Liver (tissue), 3 donors: ENCODE data around the gene GUCD1.

Experiments used
- ATF3 ChIP-seq: IDR thresholded peaks from 2 replicates; pipeline ENCODE4 v1.6.1; 2016; ENCODE audit warnings: antibody characterized with exemption
- CTCF ChIP-seq: fragments of 150-350 bp; IDR thresholded peaks from 2 replicates; pipeline ENCODE4 v1.5.1; 2017; ENCODE audit warnings: improper control_type of control experiment, low read depth, low read length; ENCODE audit not compliant: missing input control
- EGR1 ChIP-seq, 2 donors: IDR thresholded peaks; 2 replicates each; pipeline ENCODE4 v1.6.1; 2016 to 2018; ENCODE audit warnings: antibody characterized with exemption in 2 of 2, low read depth in 2 of 2
- HNF4A ChIP-seq, 2 donors: conservative IDR thresholded peaks; 2 replicates each; pipeline ENCODE4 v1.6.1; 2016; ENCODE audit warnings: antibody characterized with exemption in 2 of 2, mild to moderate bottlenecking in 2 of 2
- JUND ChIP-seq, 2 donors: IDR thresholded peaks; 2 replicates each; pipeline ENCODE4 v1.6.1; 2016; ENCODE audit warnings: antibody characterized with exemption in 2 of 2
- MAX ChIP-seq: IDR thresholded peaks from 2 replicates; pipeline ENCODE4 v1.6.1; 2016; ENCODE audit warnings: antibody characterized with exemption
- NR2F2 ChIP-seq: IDR thresholded peaks from 2 replicates; pipeline ENCODE4 v1.6.1; 2016; ENCODE audit warnings: antibody characterized with exemption
- RAD21 ChIP-seq, 2 donors: IDR thresholded peaks; 2 replicates each; pipeline ENCODE4 v1.6.1; 2016; ENCODE audit warnings: antibody characterized with exemption in 2 of 2, mild to moderate bottlenecking in 2 of 2
- REST ChIP-seq: IDR thresholded peaks from 2 replicates; pipeline ENCODE4 v1.6.1; 2016; ENCODE audit warnings: antibody characterized with exemption, mild to moderate bottlenecking
- RXRA ChIP-seq, 2 donors: IDR thresholded peaks; 2 replicates each; pipeline ENCODE4 v1.6.1; 2017 to 2018; ENCODE audit warnings: antibody characterized with exemption in 2 of 2, mild to moderate bottlenecking in 1 of 2
- SP1 ChIP-seq: IDR thresholded peaks from 2 replicates; pipeline ENCODE4 v1.6.1; 2018; ENCODE audit warnings: antibody characterized with exemption, mild to moderate bottlenecking
- TAF1 ChIP-seq: conservative IDR thresholded peaks from 2 replicates; pipeline ENCODE4 v1.6.1; 2016; ENCODE audit warnings: antibody characterized with exemption, mild to moderate bottlenecking
- YY1 ChIP-seq: IDR thresholded peaks from 2 replicates; pipeline ENCODE4 v1.6.1; 2016; ENCODE audit warnings: antibody characterized with exemption, mild to moderate bottlenecking
- ZBTB33 ChIP-seq: IDR thresholded peaks from 2 replicates; pipeline ENCODE4 v1.6.1; 2016; ENCODE audit warnings: antibody characterized with exemption
- donor health status: healthy.
- donor health status: healthy.

- no peak for TF ChIP-seq CTCF
- no peak for TF ChIP-seq SP1
- TF ChIP-seq REST: no peak
- no peak for TF ChIP-seq JUND (IDR thresholded peaks at IDR 0.05)
- no peak for TF ChIP-seq ATF3
- no peak for TF ChIP-seq HNF4A (conservative IDR thresholded peaks at IDR 0.05)
- no peak for TF ChIP-seq YY1
- no peak for TF ChIP-seq TAF1
- no peak for TF ChIP-seq RAD21 (IDR thresholded peaks at IDR 0.05)
- TF ChIP-seq ZBTB33: no peak
- no peak for TF ChIP-seq MAX
- TF ChIP-seq NR2F2: no peak
- no peak for TF ChIP-seq EGR1 (IDR thresholded peaks at IDR 0.05; ENCODE audit: low read depth in 2 of 2)
- TF ChIP-seq RXRA (IDR thresholded peaks at IDR 0.05): no peak
Observed at GRCh38 chr22:24559471-24559870, 4.5 kb upstream of the GUCD1 start.
